HG03095 (cell line): ENCODE data around the gene NIPAL3.
"Not testable (repeated sequence)": the region's sequence is repeated elsewhere in the genome, so short reads cannot be mapped to it uniquely, and the experiment has no call there.

Experiments used
- ATAC-seq: cut with Tn5 transposase; IDR thresholded peaks from one replicate; pipeline ENCODE4 v1.9.1; 2021; ENCODE audit warnings: moderate library complexity; ENCODE audit not compliant: unreplicated experiment

Gene NIPAL3

GRCh38 chr1:24455272-24455671 is 39.7 kb downstream of the NIPAL3 start:
- ATAC-seq: no peak

- ATAC-seq: no peak
These were observed 42.3 kb downstream of the NIPAL3 start for GRCh38 chr1:24457866-24458265.

GRCh38 chr1:24459551-24460266 is 44.1 kb downstream of the NIPAL3 start:
- no peak for ATAC-seq

GRCh38 chr1:24462128-24462527 is 46.5 kb downstream of the NIPAL3 start:
- ATAC-seq: not testable (repeated sequence)

GRCh38 chr1:24463776-24464735 is 48.5 kb downstream of the NIPAL3 start:
- no peak for ATAC-seq

- ATAC-seq: no peak
These were observed 49.5 kb downstream of the NIPAL3 start for GRCh38 chr1:24465099-24465498.

- no peak for ATAC-seq
These were observed 50.0 kb downstream of the NIPAL3 start for GRCh38 chr1:24465638-24466037.

- ATAC-seq: no peak
These were observed 53.2 kb downstream of the NIPAL3 start for GRCh38 chr1:24468685-24469316.

GRCh38 chr1:24470592-24470991 is 55.0 kb downstream of the NIPAL3 start:
- ATAC-seq: no peak

- ATAC-seq: no peak
These were observed 57.1 kb downstream of the NIPAL3 start for GRCh38 chr1:24472527-24473251.

GRCh38 chr1:24474193-24474592 is 58.6 kb downstream of the NIPAL3 start:
- ATAC-seq: no peak

- no peak for ATAC-seq
These were observed 60.1 kb downstream of the NIPAL3 start for GRCh38 chr1:24475700-24476099.

- ATAC-seq: no peak
These were observed 61.0 kb downstream of the NIPAL3 start for GRCh38 chr1:24476571-24476970.

GRCh38 chr1:24477309-24477708 is 61.7 kb downstream of the NIPAL3 start:
- no peak for ATAC-seq

- no peak for ATAC-seq
These were observed 65.5 kb downstream of the NIPAL3 start for GRCh38 chr1:24481101-24481500.

GRCh38 chr1:24481843-24482610 is 66.4 kb downstream of the NIPAL3 start:
- ATAC-seq: no peak

GRCh38 chr1:24483441-24483840 is 67.8 kb downstream of the NIPAL3 start:
- ATAC-seq: no peak

GRCh38 chr1:24484199-24484598 is 68.6 kb downstream of the NIPAL3 start:
- no peak for ATAC-seq

GRCh38 chr1:24486331-24487065 is 70.9 kb downstream of the NIPAL3 start:
- no peak for ATAC-seq
